GM23338 (cell line): Measurements from ENCODE around the gene POLR1C. TPM values are rescaled to one million over a fixed set of nuclear protein-coding genes. Genes with fewer than 3 reads are reported as not detected.

Source experiments
- ATAC-seq: fragments of 200-7000 bp; cut with Tn5 transposase; 3 replicates; pipeline ENCODE4 v1.9.1; 2020
- DNase-seq: peaks from one replicate; pipeline ENCODE4 v3.0.0-alpha.2; 2015; ENCODE audit warnings: low spot score
- H2AFZ ChIP-seq: fragments of 200-600 bp; sonication (generic); 2 replicates; pipeline ENCODE4 v1.8.0; 2016; ENCODE audit warnings: antibody characterized with exemption, mild to moderate bottlenecking, moderate library complexity
- H3F3A ChIP-seq: fragments of 200-600 bp; sonication (generic); replicated peaks from 2 replicates; pipeline ENCODE4 v1.8.0; 2017; ENCODE audit warnings: antibody characterized with exemption, mixed run types, low read depth
- H3K27ac ChIP-seq: fragments of 200-600 bp; sonication (generic); 2 replicates; pipeline ENCODE4 v1.6.1; 2016; ENCODE audit warnings: low read depth
- H3K27me3 ChIP-seq: fragments of 200-600 bp; sonication (generic); 2 replicates; pipeline ENCODE4 v1.8.0; 2016; ENCODE audit warnings: mild to moderate bottlenecking, mixed run types, moderate library complexity; ENCODE audit not compliant: insufficient read depth
- H3K36me3 ChIP-seq: fragments of 200-600 bp; sonication (generic); 2 replicates; pipeline ENCODE4 v1.8.0; 2016; ENCODE audit warnings: mild to moderate bottlenecking; ENCODE audit not compliant: insufficient read depth
- H3K4me1 ChIP-seq: fragments of 200-600 bp; sonication (generic); 2 replicates; pipeline ENCODE4 v1.8.0; 2016; ENCODE audit warnings: mild to moderate bottlenecking, moderate library complexity; ENCODE audit not compliant: insufficient read depth
- H3K4me2 ChIP-seq: fragments of 200-600 bp; sonication (generic); 2 replicates; pipeline ENCODE4 v1.7.1; 2017; ENCODE audit warnings: mixed run types
- H3K4me3 ChIP-seq: fragments of 200-600 bp; sonication (generic); 2 replicates; pipeline ENCODE4 v1.6.1; 2016; ENCODE audit warnings: mixed run types
- H3K79me2 ChIP-seq: fragments of 200-600 bp; sonication (generic); replicated peaks from 2 replicates; pipeline ENCODE4 v1.8.0; 2017; ENCODE audit warnings: mild to moderate bottlenecking; ENCODE audit not compliant: insufficient read depth
- H3K9me2 ChIP-seq: fragments of 200-600 bp; sonication (generic); 2 replicates; pipeline ENCODE4 v1.8.0; 2017; ENCODE audit not compliant: insufficient read depth
- H4K20me1 ChIP-seq: fragments of 200-600 bp; sonication (generic); replicated peaks from 2 replicates; pipeline ENCODE4 v1.8.0; 2017; ENCODE audit warnings: mild to moderate bottlenecking; ENCODE audit not compliant: insufficient read depth
- H3K27ac Mint-ChIP-seq: 2 replicates; pipeline ENCODE4 v1.8.0; 2020; ENCODE audit warnings: inconsistent platforms, mild to moderate bottlenecking, moderate library complexity, mixed read lengths
- H3K27me3 Mint-ChIP-seq: 3 replicates; pipeline ENCODE4 v1.8.0; 2022; ENCODE audit warnings: low read depth, mild to moderate bottlenecking, moderate library complexity, mixed read lengths, inconsistent platforms; ENCODE audit not compliant: insufficient read depth, poor library complexity
- H3K36me3 Mint-ChIP-seq: 3 replicates; pipeline ENCODE4 v1.8.0; 2021; ENCODE audit warnings: low read depth, mild to moderate bottlenecking, inconsistent platforms, moderate library complexity, mixed read lengths
- H3K4me1 Mint-ChIP-seq: 3 replicates; pipeline ENCODE4 v1.8.0; 2020; ENCODE audit warnings: mild to moderate bottlenecking, inconsistent platforms, mixed read lengths
- H3K4me3 Mint-ChIP-seq: 3 replicates; pipeline ENCODE4 v1.8.0; 2021; ENCODE audit warnings: moderate library complexity, mild to moderate bottlenecking, inconsistent platforms, mixed read lengths
- H3K9me3 Mint-ChIP-seq: 3 replicates; pipeline ENCODE4 v1.8.0; 2020; ENCODE audit warnings: moderate library complexity, mild to moderate bottlenecking, inconsistent platforms, mixed read lengths
- CTCF ChIP-seq, 2 experiments: fragments of 200-600 bp in 1 of 2; sonication (generic) in 1 of 2; conservative IDR thresholded peaks; 2 replicates each; pipeline versions ENCODE4 v1.5.1 to v1.6.1; 2016 to 2017; ENCODE audit warnings: antibody characterized with exemption in 2 of 2, low read depth in 2 of 2, mild to moderate bottlenecking in 2 of 2, moderate library complexity in 1 of 2
- EZH2phosphoT487 ChIP-seq: fragments of 200-600 bp; sonication (generic); IDR thresholded peaks from one replicate; pipeline ENCODE4 v1.8.1; 2018; ENCODE audit warnings: antibody characterized with exemption; ENCODE audit not compliant: unreplicated experiment
- ZNF114 ChIP-seq: fragments of 250-450 bp; sonication (Bioruptor Pico); IDR thresholded peaks from 2 replicates; pipeline ENCODE4 v1.5.0; 2020; ENCODE audit warnings: mild to moderate bottlenecking, moderate library complexity
- ZNF331 ChIP-seq: fragments of 250-450 bp; sonication (Bioruptor Pico); IDR thresholded peaks from 2 replicates; pipeline ENCODE4 v1.5.0; 2020; ENCODE audit warnings: low read depth, mild to moderate bottlenecking, moderate library complexity
- ZNF462 ChIP-seq: fragments of 250-450 bp; sonication (Bioruptor Pico); IDR thresholded peaks from 2 replicates; pipeline ENCODE4 v1.5.0; 2020; ENCODE audit warnings: mild to moderate bottlenecking, moderate library complexity
- polyA plus RNA-seq: library from polyadenylated mRNA; unstranded; fragments of >200 nt; fragmentation: Nextera tagmentation; extraction: Ambion mirVana; gene quantifications from 2 replicates; pipeline ENCODE4 v1.2.1, GENCODE V29; 2016
- total RNA-seq: library from RNA; depleted of rRNA; stranded (reverse); fragments of >200 nt; shearing (Covaris generic); gene quantifications from 2 replicates; pipeline ENCODE4 v1.2.3, GENCODE V29; 2014

Gene POLR1C
- total and polyA plus RNA-seq, 2 experiments from 2014 or later = 26.6 to 47.0 TPM

- no peak for TF ChIP-seq ZNF462 (CRISPR knock-in tag)
- TF ChIP-seq CTCF (conservative IDR thresholded peaks at IDR 0.05; ENCODE audit: low read depth in 2 of 2) = peak; percentile 10 to 54; a peak in 2 of 4 replicates
- ATAC-seq (no peak), DNase-seq (peak; percentile 45)
- H3K4me3 Mint-ChIP-seq = no peak overlapping the region
- peaks cover 36% of the 10 kb centered on the region for H3K36me3 Mint-ChIP-seq
- H3K9me3 Mint-ChIP-seq = peaks cover 3% of the 10 kb centered on the region; the same call in 2 of the 3 replicates
- H3K27me3 Mint-ChIP-seq = peaks cover 37% of the 10 kb centered on the region
- H3K36me3 ChIP-seq = no peaks in the 10 kb centered on the region
- H3K9me2 ChIP-seq = no peaks in the 10 kb centered on the region
- no peak overlapping the region for H2AFZ ChIP-seq
- peaks cover 26% of the 10 kb centered on the region for H3K27me3 ChIP-seq
- no peak overlapping the region for H3K4me3 ChIP-seq
- H3K27ac Mint-ChIP-seq = no peak overlapping the region
- H3F3A ChIP-seq = peaks cover 7% of the 10 kb centered on the region
- no peak overlapping the region for H3K27ac ChIP-seq
- 0 out of 2 replicates have a peak, but pooled peaks cover under 1% of the 10 kb centered on the region for H3K4me1 ChIP-seq
- H3K4me1 Mint-ChIP-seq = peaks cover 13% of the 10 kb centered on the region
- H3K4me2 ChIP-seq = no peak overlapping the region
- H3K79me2 ChIP-seq = no peaks in the 10 kb centered on the region
- no peaks in the 10 kb centered on the region; the same call in 1 of the 2 replicates for H4K20me1 ChIP-seq
Observed at GRCh38 chr6:43505718-43506117, 11.2 kb upstream of the POLR1C start.

GRCh38 chr6:43506171-43506570, 10.7 kb upstream of the POLR1C start:
- Histone ChIP-seq H3K4me1 (0 out of 2 replicates have a peak, but pooled peaks cover 5% of the 10 kb centered on the region), H3K9me2 (no peaks in the 10 kb centered on the region), H4K20me1 (no peaks in the 10 kb centered on the region; the same call in 1 of the 2 replicates), H2AFZ (no peak overlapping the region), H3K4me2 (no peak overlapping the region), H3K4me3 (no peak overlapping the region), H3K36me3 (no peaks in the 10 kb centered on the region), H3K27me3 (peaks cover 26% of the 10 kb centered on the region), H3K27ac (no peak overlapping the region), H3K79me2 (no peaks in the 10 kb centered on the region), H3F3A (peaks cover 11% of the 10 kb centered on the region)
- ATAC-seq (no peak), DNase-seq (no peak)
- Mint-ChIP-seq H3K9me3 (peaks cover 3% of the 10 kb centered on the region; the same call in 2 of the 3 replicates), H3K27ac (no peak overlapping the region), H3K4me3 (no peak overlapping the region; the same call in 2 of the 3 replicates), H3K4me1 (peaks cover 17% of the 10 kb centered on the region), H3K36me3 (peaks cover 39% of the 10 kb centered on the region), H3K27me3 (peaks cover 36% of the 10 kb centered on the region)
- TF ChIP-seq EZH2phosphoT487 = no peak
- no peak for TF ChIP-seq ZNF331 (CRISPR knock-in tag)
- TF ChIP-seq ZNF114 (CRISPR knock-in tag) = no peak
